Sigmoid colon (tissue), 7 donors: ENCODE measurements around the gene GRM7. TPM values are rescaled to one million over a fixed set of nuclear protein-coding genes. Genes with fewer than 3 reads are reported as not detected.

Source experiments
- DNase-seq: peaks from one replicate; pipeline ENCODE4 v3.0.0-alpha.2; 2019
- H3K27ac ChIP-seq, 4 donors: fragments of 200-600 bp; sonication (generic); one replicate each; pipeline ENCODE4 v1.5.1; 2016 to 2019; ENCODE audit warnings: mild to moderate bottlenecking in 1 of 4
- H3K27me3 ChIP-seq, 3 donors: fragments of 200-600 bp; sonication (generic); one replicate each; pipeline ENCODE4 v1.5.1; 2019; ENCODE audit warnings: mild to moderate bottlenecking in 1 of 3
- H3K36me3 ChIP-seq, 4 donors: fragments of 200-600 bp; sonication (generic); one replicate each; pipeline ENCODE4 v1.5.1; 2016 to 2019
- H3K4me1 ChIP-seq, 4 donors: fragments of 200-600 bp; sonication (generic); one replicate each; pipeline ENCODE4 v1.5.1; 2017 to 2019
- H3K4me3 ChIP-seq, 4 donors: fragments of 200-600 bp; sonication (generic); one replicate each; pipeline ENCODE4 v1.5.1; 2017 to 2019; ENCODE audit warnings: mild to moderate bottlenecking in 2 of 4, moderate library complexity in 1 of 4
- H3K9me3 ChIP-seq, 4 donors: fragments of 200-600 bp in 3 of 4; sonication (generic) in 3 of 4; one replicate each; pipeline versions ENCODE4 v1.5.1 to v1.6.1; 2013 to 2019
- EP300 ChIP-seq, 4 donors: sonication (generic); formaldehyde crosslinking; IDR thresholded peaks; one replicate each; pipeline ENCODE4 v1.6.1; 2017; ENCODE audit warnings: antibody characterized with exemption in 4 of 4
- POLR2A ChIP-seq, 2 donors: fragments of 450-650 bp; IDR thresholded peaks; one replicate each; pipeline ENCODE4 v1.6.1; 2016; ENCODE audit warnings: antibody characterized with exemption in 2 of 2, mild to moderate bottlenecking in 2 of 2, moderate library complexity in 2 of 2
- POLR2AphosphoS5 ChIP-seq, 4 donors: sonication (generic); formaldehyde crosslinking; IDR thresholded peaks; one replicate each; pipeline ENCODE4 v1.6.1; 2017; ENCODE audit warnings: antibody characterized with exemption in 4 of 4
- WGBS, 2 donors: extraction: QIAGEN DNeasy Blood & Tissue Kit; methylation state at CpG; one replicate each; pipeline ENCODE4 v1.1.7; 2013; 5-methylcytosine and 5-hydroxymethylcytosine counted together
- intact Hi-C: fragments of 100-400 bp; cut with DNase I; formaldehyde crosslinking; loops from one replicate; pipeline ENCODE4 v1.15.1; 2023
- polyA plus RNA-seq, 3 donors: library from polyadenylated mRNA; stranded (reverse); fragments of 200-250 nt; gene quantifications; one replicate each; pipeline ENCODE4 v1.2.3, GENCODE V29; 2013
- total RNA-seq, 4 donors: library from RNA; depleted of rRNA; stranded (reverse); fragments of >200 nt; gene quantifications; one replicate each; pipeline ENCODE4 v1.1.0, GENCODE V29; 2016
- TF ChIP-seq, protein P1 (sequence below), 4 experiments: fragments of 450-650 bp in 3 of 4; fragments of 200-600 bp in 1 of 4; IDR thresholded peaks; one replicate each; pipeline ENCODE4 v1.5.1; 2016 to 2019; ENCODE audit warnings: antibody characterized with exemption in 4 of 4, mild to moderate bottlenecking in 3 of 4, moderate library complexity in 2 of 4
- donor health status: healthy with polysubstance abuse.
- donor health status: Bipolar disorder and iron deficiency.
- donor health status: healthy.

The GRM7 gene
- total and polyA plus RNA-seq, 7 donors, result 0.09 to 0.71 (median 0.22) TPM; not detected in 3

DNA sequence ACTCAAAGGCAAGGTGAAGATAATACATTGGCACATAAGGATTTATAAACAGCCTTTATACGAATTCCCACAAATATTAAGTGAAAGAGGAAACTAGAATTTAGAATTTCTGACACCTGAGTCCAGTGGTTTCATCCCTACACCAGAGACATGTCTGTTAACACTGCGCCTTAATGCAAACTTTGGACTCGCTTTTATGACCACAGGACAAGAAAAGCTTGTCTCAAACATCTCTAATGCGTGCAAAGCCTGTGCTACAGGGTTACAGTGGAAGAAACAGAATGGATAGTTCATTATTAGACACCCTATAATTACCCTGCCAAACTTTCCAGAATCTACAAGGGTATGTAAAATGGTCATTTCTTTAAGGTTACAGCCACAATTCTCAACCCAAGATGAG is 802.9 kb downstream of the GRM7 start:
- Histone ChIP-seq H3K27ac (no peak overlapping the region), H3K4me3 (no peak overlapping the region), H3K36me3 (no peaks in the 10 kb centered on the region), H3K9me3 (no peaks in the 10 kb centered on the region), H3K4me1 (no peaks in the 10 kb centered on the region), H3K27me3 (no peaks in the 10 kb centered on the region)
- no peak for DNase-seq
- WGBS, 2 donors, result 40 to 60% methylated on average over 4 of the region's 4 CpGs
- TF ChIP-seq, protein P1, sequence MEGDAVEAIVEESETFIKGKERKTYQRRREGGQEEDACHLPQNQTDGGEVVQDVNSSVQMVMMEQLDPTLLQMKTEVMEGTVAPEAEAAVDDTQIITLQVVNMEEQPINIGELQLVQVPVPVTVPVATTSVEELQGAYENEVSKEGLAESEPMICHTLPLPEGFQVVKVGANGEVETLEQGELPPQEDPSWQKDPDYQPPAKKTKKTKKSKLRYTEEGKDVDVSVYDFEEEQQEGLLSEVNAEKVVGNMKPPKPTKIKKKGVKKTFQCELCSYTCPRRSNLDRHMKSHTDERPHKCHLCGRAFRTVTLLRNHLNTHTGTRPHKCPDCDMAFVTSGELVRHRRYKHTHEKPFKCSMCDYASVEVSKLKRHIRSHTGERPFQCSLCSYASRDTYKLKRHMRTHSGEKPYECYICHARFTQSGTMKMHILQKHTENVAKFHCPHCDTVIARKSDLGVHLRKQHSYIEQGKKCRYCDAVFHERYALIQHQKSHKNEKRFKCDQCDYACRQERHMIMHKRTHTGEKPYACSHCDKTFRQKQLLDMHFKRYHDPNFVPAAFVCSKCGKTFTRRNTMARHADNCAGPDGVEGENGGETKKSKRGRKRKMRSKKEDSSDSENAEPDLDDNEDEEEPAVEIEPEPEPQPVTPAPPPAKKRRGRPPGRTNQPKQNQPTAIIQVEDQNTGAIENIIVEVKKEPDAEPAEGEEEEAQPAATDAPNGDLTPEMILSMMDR (IDR thresholded peaks at IDR 0.05), result no peak
- TF ChIP-seq POLR2AphosphoS5 (IDR thresholded peaks at IDR 0.05), result no peak
- TF ChIP-seq POLR2A (IDR thresholded peaks at IDR 0.05), result no peak
- TF ChIP-seq EP300 (IDR thresholded peaks at IDR 0.05), result no peak
- intact Hi-C loops, result no loop called here

DNA sequence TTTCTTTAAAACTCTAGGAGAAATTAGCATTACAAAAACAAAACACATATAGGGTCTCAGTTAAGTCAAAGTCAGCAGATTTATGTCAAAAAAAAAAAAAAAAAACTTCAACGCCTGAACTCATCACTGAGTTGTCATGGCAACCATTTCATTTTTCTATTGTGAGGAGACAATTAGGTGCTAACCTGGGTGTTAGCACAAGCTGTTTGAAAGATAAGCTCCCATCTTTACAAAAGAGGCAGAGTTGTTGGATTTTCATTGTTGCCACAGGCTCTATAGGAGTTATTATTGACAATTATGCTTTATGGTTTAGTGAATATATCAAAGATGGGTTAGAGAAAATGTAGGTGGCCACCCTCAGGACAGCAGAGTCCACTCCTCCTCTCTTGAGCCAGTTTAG is 806.9 kb downstream of the GRM7 start:
- TF ChIP-seq POLR2A (IDR thresholded peaks at IDR 0.05) (no peak), EP300 (IDR thresholded peaks at IDR 0.05) (no peak), POLR2AphosphoS5 (IDR thresholded peaks at IDR 0.05) (no peak)
- TF ChIP-seq, protein P1 (IDR thresholded peaks at IDR 0.05), result no peak
- DNase-seq, result no peak
- Histone ChIP-seq H3K4me3 (no peak overlapping the region), H3K27me3 (no peaks in the 10 kb centered on the region), H3K4me1 (no peaks in the 10 kb centered on the region), H3K27ac (no peak overlapping the region), H3K9me3 (no peaks in the 10 kb centered on the region), H3K36me3 (no peaks in the 10 kb centered on the region)
- intact Hi-C loops, result no loop called here
- WGBS, 2 donors, result 33 to 85% methylated on average over 1 of the region's 1 CpG

DNA sequence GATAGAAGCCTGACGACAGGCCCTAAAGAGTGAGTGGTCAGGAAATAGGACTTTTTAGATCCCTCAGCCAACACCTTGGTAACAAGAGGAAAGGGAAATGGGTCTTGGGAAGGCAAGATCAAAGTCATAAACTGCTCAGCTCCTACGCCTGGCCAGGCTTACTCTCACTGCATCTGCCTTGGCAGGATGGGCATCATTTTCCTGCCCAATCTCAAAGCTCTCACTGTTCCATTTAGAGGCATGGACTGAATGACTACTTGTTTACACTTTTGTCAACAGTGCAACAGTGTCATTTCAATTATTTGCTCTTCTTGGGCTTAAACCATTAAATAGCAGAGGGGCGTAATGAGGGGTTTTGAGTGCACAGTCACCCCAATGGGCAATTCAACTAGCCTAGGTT is 808.7 kb downstream of the GRM7 start:
- WGBS, 2 donors, result 84 to 86% methylated on average over 3 of the region's 3 CpGs
- H3K4me1 ChIP-seq, result no peaks in the 10 kb centered on the region
- no peak overlapping the region for H3K4me3 ChIP-seq
- intact Hi-C loops, result no loop called here
- DNase-seq, result no peak
- no peaks in the 10 kb centered on the region for H3K36me3 ChIP-seq
- H3K27ac ChIP-seq, result no peak overlapping the region
- no peaks in the 10 kb centered on the region for H3K9me3 ChIP-seq
- no peaks in the 10 kb centered on the region for H3K27me3 ChIP-seq
- no peak for TF ChIP-seq POLR2AphosphoS5 (IDR thresholded peaks at IDR 0.05)
- no peak for TF ChIP-seq POLR2A (IDR thresholded peaks at IDR 0.05)
- TF ChIP-seq, protein P1 (IDR thresholded peaks at IDR 0.05), result no peak
- no peak for TF ChIP-seq EP300 (IDR thresholded peaks at IDR 0.05)

GRCh38 chr3:7678521-7678920 is 817.6 kb downstream of the GRM7 start:
- TF ChIP-seq POLR2A (IDR thresholded peaks at IDR 0.05), result no peak
- TF ChIP-seq, protein P1 (IDR thresholded peaks at IDR 0.05), result no peak
- TF ChIP-seq EP300 (IDR thresholded peaks at IDR 0.05), result no peak
- TF ChIP-seq POLR2AphosphoS5 (IDR thresholded peaks at IDR 0.05), result no peak
- Histone ChIP-seq H3K4me3 (no peak overlapping the region), H3K9me3 (no peaks in the 10 kb centered on the region), H3K36me3 (no peaks in the 10 kb centered on the region), H3K27ac (no peak overlapping the region), H3K4me1 (peaks cover 0 to 3% (median 0%) of the 10 kb centered on the region in 4 donors), H3K27me3 (no peaks in the 10 kb centered on the region)
- intact Hi-C loops, result no loop called here
- 74 to 88% methylated on average over 3 of the region's 3 CpGs for WGBS, 2 donors
- no peak for DNase-seq

DNA sequence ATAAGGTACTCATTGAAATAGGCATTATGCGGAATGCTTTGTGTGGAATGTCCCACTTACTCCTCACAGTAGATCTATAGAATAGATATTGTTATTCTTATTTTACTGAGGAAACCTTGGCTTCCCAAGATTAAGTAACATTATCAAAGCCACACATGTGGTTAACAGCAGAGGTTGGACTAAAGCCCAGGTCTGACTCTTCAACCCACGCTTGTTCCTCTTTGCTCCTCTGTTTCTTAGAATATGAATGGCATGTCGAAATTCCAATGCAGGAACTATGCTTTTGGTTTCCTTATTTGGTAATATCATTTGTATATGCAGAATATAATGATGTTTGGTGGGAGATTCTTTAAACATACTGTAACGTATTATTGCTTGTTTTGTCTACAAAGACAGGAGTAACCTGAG is 821.9 kb downstream of the GRM7 start:
- Histone ChIP-seq H3K27ac (no peak overlapping the region), H3K27me3 (no peaks in the 10 kb centered on the region), H3K4me1 (peaks cover 0 to 3% (median 0%) of the 10 kb centered on the region in 4 donors), H3K4me3 (no peak overlapping the region), H3K36me3 (no peaks in the 10 kb centered on the region), H3K9me3 (peaks cover 0 to 2% (median 0%) of the 10 kb centered on the region in 4 donors)
- intact Hi-C loops, result no loop called here
- TF ChIP-seq POLR2AphosphoS5 (IDR thresholded peaks at IDR 0.05) (peak in 1 of 4 donors; percentile 5), EP300 (IDR thresholded peaks at IDR 0.05) (no peak)
- TF ChIP-seq, protein P1 (IDR thresholded peaks at IDR 0.05), result no peak
- no peak for DNase-seq
- WGBS, 2 donors, result 46 to 54% methylated on average over 4 of the region's 4 CpGs
